ENCODE results near the gene PDE4D.
"Not testable (repeated sequence)": the region's sequence is repeated elsewhere in the genome, so short reads cannot be mapped to it uniquely, and the experiment has no call there.

Gene PDE4D

GRCh38 chr5:59458321-59458720 is 435.2 kb downstream of the PDE4D start:
- no peak for DNase-seq

DNA sequence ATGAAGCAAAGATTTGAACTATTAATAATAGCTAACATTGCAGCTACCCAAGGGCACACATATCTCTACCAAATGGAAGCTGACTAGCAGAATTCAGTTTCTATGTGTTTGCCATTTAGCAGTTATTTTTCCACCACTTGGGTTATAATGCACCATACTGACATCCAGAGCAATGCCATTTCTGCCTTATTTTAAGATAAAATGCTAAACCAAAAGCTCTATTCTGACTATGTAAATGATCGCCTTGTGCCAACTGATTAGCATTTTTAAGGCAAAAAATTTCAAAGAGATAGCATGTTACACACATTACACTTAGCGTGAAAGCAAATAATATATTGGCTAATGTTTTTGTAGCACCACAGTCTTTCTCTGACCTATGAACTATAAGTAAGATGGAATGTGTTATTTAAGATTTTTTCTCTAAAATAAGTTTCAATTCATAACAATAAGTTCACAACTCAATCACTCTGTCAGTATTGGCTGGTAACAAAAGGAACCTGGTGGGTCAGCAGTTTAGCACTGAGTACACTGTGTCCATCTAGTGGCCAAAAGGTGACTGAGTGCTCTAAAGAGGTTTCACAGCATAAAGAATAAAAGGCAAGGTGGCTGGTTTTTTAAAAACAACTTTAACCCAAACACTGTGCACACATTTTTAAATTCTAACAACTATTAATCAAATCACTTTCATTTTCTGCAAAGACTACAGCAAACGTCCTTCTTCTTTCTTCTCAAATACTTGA is 443.5 kb downstream of the PDE4D start:
- DNase-seq = no peak

DNA sequence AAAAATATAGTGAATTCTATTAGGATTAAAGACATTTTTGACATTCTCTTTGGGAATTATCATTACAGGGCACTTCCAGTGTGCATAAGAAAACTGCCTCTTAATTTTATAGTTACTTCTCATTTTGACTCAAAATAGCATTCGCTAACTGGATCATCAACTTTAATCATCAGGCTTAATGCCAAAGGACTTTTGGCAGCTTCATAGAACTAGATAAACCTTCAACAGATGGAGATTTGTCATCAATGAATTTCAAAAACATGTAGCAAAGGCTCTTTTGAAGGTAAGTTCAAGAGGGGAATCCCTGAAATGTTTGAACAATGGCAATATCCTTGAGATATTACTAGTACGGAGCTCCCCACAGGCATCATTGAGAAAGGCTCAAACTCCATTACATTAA is 447.2 kb downstream of the PDE4D start:
- DNase-seq = no peak

DNA sequence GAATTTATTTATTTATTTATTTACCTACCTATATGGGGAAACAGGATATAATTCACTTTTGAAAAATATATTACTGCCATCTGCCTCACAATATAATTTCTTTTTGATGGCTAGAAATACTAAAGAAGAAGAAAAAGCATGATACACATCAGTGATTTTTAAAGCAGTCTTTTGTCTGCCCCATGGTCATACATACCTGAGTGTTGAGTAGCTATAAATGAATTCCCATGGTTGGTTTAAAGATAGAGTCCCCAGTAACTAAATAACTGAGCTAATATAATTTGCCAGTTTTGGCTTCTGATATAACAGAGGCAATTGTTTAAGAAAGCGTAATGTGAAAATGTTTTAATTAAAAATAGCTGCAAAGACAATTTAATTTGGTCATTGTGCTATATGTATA is 447.8 kb downstream of the PDE4D start:
- no peak for DNase-seq

DNA sequence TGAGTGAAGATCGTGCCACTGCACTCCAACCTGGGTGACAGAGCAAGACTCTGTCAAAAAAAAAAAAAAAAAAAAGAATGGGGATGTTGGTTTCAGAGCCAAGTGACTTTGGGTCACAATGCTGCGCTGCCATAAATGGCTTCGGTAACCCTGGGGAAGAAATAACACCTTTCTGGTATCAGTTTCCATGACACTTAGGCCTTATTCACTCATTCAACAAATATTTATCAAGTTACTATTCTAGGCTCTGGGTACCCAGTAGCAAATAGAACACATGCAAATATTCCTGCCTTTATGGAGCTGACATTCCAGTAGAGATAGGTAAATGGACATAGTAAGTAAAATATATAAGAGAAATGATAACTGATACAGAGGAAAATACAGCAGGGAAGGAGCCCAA is 454.2 kb downstream of the PDE4D start:
- DNase-seq = no peak

DNA sequence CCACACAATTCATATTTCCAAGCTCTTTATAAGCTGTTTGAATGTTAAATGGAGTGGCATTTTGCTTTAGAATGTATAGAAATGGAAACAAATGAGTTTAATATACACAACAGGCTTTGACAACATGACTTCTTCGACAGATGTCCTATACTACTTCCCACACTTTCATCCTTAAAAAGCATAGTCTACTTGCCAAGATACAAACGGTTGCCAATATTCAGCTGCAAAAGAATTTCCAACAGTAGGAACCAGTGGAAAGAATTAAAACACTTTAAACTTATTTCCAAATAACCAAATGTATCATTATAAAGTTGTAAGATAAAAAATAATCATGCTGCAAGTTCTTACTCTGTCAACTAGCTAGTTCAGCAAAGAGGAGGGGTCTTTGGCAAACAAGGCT is 456.4 kb downstream of the PDE4D start:
- no peak for DNase-seq

DNA sequence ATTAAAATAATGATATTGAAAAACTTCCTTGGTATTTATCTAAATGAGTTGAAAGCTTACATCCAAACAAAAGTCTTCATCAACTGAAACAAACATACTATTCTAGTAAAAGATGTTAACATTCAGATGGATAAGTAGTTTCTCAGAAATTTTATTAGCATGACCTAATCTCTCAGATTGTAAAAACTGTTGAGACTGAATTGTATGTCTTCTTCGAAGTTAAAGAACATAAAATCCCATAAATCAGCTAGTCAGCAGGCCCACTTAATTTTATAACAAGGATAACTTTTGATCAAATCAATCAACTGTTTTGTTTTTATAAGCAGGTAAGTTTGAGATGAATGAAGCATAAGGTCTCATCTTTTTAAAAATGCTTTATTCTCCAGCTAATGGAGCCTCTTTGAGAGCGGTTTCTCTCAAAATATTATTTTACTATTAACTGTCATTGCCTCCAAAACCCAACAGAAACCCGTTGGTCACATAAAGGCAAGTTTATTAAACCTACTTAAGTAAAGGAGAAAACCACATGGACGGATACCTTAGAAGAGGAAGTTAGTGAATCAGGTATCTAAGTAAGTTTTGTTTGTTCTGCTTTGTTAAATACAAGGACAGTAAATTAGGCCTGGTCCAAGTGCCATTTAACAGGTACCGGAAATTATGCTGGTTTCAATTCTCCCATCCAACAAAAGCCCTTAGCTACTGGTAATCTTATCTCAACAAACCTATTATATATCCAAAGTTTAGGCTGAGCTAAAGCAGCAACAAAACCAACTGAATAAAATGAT is 457.0 kb downstream of the PDE4D start:
- no peak for DNase-seq

- DNase-seq = no peak
These were observed 460.4 kb downstream of the PDE4D start for GRCh38 chr5:59433174-59433573.

- DNase-seq = no peak
These were observed 463.4 kb downstream of the PDE4D start for GRCh38 chr5:59430066-59430685.

- DNase-seq = no peak
These were observed 465.1 kb downstream of the PDE4D start for GRCh38 chr5:59428391-59428790.

DNA sequence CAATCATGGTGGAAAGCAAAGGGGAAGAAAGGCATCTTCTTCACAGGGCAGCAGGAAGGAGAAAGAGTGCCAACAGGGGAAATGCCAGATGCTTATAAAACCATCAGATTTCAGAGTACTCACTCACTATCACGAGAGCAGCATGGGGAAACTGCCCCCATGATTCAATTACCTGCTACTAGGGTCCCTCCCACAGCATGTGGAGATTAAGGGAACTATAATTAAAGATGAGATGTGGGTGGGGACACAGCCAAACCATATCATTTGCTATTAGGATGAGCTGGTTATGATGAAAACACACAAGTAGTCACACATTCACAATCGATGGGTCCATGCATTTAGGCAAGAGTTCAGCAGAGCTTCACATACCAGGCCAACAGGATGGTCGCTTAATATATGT is 469.0 kb downstream of the PDE4D start:
- no peak for DNase-seq

DNA sequence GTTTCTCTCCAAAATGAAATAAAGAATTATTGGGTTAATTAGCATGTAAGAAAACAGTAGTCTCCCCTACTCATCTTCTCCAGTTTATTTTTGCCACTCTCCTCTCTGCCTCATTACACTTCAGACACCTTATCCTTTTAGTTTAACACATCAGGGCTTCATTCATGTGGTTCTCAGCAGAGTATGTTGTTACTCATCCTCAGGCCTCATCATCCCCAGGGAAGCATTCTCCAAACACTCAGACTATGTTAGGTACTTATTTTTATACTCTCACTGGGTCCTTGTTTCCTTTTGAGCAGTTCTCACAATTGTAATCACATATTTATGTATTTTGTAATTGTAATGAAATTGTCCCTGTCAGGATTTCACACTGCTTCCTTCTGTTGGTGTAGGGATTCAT is 470.5 kb downstream of the PDE4D start:
- DNase-seq = no peak

DNA sequence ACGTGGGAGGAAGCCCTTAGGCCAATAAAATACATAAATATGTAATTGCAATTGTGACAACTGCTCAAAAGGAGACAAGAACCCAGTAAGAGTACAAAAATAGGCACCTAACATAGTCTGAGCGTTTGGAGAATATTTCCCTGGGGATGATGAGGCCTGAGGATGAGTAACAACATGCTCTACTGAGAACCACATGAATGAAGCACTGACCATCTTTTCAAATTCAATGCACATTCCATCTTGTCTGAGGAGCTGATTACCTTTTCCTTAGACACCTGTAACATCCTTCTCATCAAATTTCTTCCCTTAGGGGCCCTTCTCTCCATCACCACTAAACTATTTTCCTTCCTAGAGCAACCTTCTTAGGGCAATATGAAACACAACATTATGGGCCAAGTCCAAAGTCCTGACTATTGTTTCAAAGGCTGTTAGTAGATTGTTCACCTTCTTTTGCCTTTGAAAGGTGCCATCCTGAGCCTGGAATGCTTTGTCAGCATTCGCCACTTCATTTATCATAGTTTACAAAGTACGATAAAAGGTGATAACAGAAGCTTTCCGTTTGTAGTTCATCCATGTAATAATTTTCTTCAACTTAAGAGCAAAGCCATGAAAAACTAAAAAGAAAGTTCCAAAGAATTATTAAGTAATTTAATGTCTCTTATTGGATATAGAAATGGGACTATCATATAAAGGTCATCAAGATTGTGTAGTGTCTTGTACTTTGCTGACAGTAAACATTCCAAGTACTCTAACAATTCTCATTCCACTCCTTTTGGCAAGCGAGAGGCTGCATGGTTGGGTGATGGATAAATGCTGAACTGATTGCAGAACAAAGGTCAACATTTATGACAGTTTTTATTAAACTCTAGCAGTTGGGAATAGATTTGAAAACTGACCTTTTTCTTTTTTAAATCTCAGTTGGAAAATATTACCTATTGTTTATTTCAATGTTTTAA is 471.3 kb downstream of the PDE4D start:
- DNase-seq = no peak

GRCh38 chr5:59420596-59420995 is 472.9 kb downstream of the PDE4D start:
- DNase-seq = no peak

- DNase-seq = no peak
These were observed 474.7 kb downstream of the PDE4D start for GRCh38 chr5:59418808-59419207.

DNA sequence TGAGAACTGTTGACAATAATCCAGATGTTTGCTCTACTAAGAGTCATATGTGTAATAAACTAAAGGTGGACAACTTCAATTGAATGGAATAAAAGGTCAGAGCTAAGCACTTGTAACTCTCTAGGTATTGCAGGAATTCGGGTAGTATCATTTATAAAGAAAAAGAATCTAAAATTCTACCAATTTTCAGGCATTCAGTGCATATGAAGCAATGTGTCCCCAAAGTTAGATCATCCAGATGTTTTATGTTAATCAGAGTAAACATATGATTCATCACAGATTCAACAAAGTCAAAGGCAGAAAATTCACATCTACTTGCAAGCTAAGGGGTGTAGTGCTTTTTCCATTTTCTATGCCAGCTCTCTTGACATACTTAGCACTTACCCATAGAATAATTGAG is 477.1 kb downstream of the PDE4D start:
- no peak for DNase-seq

DNA sequence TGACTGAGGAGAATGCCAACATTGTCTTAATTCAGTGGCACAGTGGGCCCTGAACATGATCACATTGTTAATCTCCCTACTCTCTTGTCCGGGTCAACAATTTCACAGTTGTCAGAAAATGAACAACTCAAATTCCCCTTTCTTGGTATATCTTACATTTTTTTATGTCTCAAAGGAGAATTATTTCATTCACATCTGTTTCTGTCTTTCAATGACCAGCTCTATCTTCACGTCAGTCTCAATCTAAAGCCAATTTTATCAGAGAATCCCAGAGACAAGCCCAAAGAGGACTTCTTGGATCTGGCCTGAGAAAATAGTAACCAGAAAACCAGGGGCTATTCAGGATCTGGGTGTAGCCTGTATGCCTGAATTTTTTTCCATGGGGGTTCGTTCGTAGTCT is 477.5 kb downstream of the PDE4D start:
- DNase-seq = no peak

DNA sequence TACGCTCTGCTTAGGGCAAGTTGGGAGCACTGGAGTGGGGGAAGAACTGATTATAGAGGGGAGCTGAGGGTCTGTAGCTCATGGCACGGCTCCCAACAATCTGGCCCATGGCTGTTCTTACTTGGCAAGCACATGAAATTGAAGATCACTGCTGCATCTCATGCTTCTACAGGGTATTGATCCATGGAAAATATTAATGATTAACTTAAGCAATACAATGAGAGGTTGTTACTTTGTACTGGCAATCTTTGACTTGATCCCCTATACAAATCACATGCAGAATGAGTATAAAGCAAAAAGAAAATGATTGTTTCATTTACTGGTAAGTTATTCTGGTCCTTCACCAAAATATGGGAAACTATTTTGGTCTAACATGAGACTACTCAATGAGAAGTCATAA is 481.1 kb downstream of the PDE4D start:
- no peak for DNase-seq

- not testable (repeated sequence) for DNase-seq
These were observed 484.5 kb downstream of the PDE4D start for GRCh38 chr5:59408997-59409396.

GRCh38 chr5:59407967-59408366 is 485.6 kb downstream of the PDE4D start:
- no peak for DNase-seq

GRCh38 chr5:59401637-59402036 is 491.9 kb downstream of the PDE4D start:
- DNase-seq = no peak

DNA sequence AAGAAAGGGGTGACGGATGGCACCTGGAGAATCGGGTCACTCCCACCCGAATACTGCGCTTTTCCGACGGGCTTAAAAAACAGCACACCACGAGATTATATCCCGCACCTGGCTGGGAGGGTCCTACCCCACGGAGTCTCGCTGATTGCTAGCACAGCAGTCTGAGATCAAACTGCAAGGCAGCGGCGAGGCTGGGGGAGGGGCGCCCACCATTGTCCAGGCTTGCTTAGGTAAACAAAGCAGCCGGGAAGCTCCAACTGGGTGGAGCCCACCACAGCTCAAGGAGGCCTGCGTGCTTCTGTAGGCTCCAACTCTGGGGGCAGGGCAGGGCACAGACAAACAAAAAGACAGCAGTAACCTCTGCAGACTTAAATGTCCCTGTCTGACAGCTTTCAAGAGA is 498.6 kb downstream of the PDE4D start:
- DNase-seq = not testable (repeated sequence)
